Measurements from ENCODE around the gene CRYGC. TPM values are rescaled to one million over a fixed set of nuclear protein-coding genes. Genes with fewer than 3 reads are reported as not detected.

Gene CRYGC
- total and polyA plus RNA-seq, 2 of the 8 experiments (the other 6 are each of a cell fraction or from before 2014, with no cell fraction given) = not detected

DNA sequence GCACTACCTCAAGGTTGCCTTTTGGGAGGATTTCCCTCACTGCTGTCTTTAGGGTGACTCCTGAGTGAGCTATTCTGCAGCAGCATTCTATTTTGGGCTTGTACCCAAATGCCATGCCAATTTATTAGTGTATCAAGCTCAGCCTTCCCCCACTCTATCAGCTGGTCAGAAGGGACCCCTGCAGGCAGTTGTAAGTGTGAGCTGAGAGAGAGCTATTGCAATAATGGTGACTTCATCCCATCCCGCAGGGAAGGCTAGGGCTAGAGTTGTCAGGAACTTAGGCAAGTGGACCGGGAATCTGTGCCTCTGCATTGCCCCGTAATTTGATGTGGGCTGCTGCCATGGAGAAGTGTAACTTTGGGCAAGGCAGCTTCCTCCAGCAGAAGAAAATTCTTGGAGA lies 18.1 kb upstream of the CRYGC start:
- no peak overlapping the region for H2AK5ac ChIP-seq (ENCODE audit: low read depth, low read length)
- H3K9ac ChIP-seq (replicated peaks in 1 of 4; ENCODE audit: extremely low read depth in 1 of 4, low read depth in 3 of 4, low read length in 3 of 4) = no peak overlapping the region
- no peak overlapping the region for H3K4me2 ChIP-seq (ENCODE audit: insufficient read depth in 1 of 2, low read depth in 2 of 2, low read length in 2 of 2)
- no peak overlapping the region for H3K14ac ChIP-seq (ENCODE audit: insufficient read length)
- H3K23me2 ChIP-seq (ENCODE audit: low read depth, low read length) = no peaks in the 10 kb centered on the region
- no peak overlapping the region for H2BK120ac ChIP-seq (replicated peaks; ENCODE audit: low read depth, low read length)
- 98% methylated on average over 3 of the region's 3 CpGs; no CpG with 5 or more reads in 1 of the 2 experiments for WGBS, 2 experiments (ENCODE audit: extremely low coverage in 1 of 2, insufficient coverage in 1 of 2, insufficient read length in 1 of 2, insufficient replicate concordance in 2 of 2, low coverage in 1 of 2, low lambda C conversion rate in 2 of 2, missing lambda C conversion rate in 1 of 2)
- H3K27me3 ChIP-seq (replicated peaks in 1 of 4; ENCODE audit: control insufficient read depth in 3 of 4, extremely low read depth in 1 of 4, insufficient read depth in 3 of 4, low read length in 3 of 4) = no peaks in the 10 kb centered on the region; a peak in 1 of 7 replicates
- peak overlapping the region; percentile 2; the same call in 1 of the 2 replicates for H2AFZ ChIP-seq (ENCODE audit: low read length)
- no peak overlapping the region for H4K8ac ChIP-seq (ENCODE audit: extremely low read depth, insufficient read depth, low read length)
- H2BK20ac ChIP-seq (ENCODE audit: low read length) = peak overlapping the region; percentile 9; the same call in 1 of the 2 replicates
- no peak overlapping the region for H3K56ac ChIP-seq (replicated peaks; ENCODE audit: insufficient read length, low read depth, low read length)
- H3K4me1 ChIP-seq (replicated peaks in 1 of 4; ENCODE audit: control insufficient read depth in 3 of 4, insufficient read depth in 4 of 4, low read length in 3 of 4) = 0 out of 7 replicates have a peak, but pooled peaks cover 0 to 3% (median 0%) of the 10 kb centered on the region in 4 experiments
- H3K79me2 ChIP-seq (ENCODE audit: control insufficient read depth in 1 of 2, insufficient read depth in 2 of 2, low read length in 2 of 2) = no peaks in the 10 kb centered on the region
- H3K23ac ChIP-seq (ENCODE audit: insufficient read length) = no peak overlapping the region
- H3K27ac ChIP-seq (ENCODE audit: low read depth, low read length) = no peak overlapping the region
- no peak overlapping the region for H3K4ac ChIP-seq (replicated peaks; ENCODE audit: insufficient read length, low read depth, low read length)
- no peak for DNase-seq (ENCODE audit: low read depth in 1 of 2, low spot score in 2 of 2)
- H3K36me3 ChIP-seq (ENCODE audit: control insufficient read depth in 2 of 4, insufficient read depth in 4 of 4, low read length in 3 of 4) = no peaks in the 10 kb centered on the region
- no peak for FAIRE-seq
- CTCF ChIA-PET (ENCODE audit: partially characterized antibody) = interaction anchor here (0.6 to 6.5 kb wide), 22 partner anchors 11 to 1169 kb away, joined by 3 to 56 read pairs (median 3); no protein-coding TSS in a partner anchor
- POLR2A ChIA-PET (ENCODE audit: partially characterized antibody) = no interaction called here
- no peaks in the 10 kb centered on the region for H3K79me1 ChIP-seq (ENCODE audit: low read depth, low read length)
- H4K5ac ChIP-seq (ENCODE audit: insufficient read length, low read depth, low read length) = no peak overlapping the region
- no peak overlapping the region; the same call in 1 of the 2 replicates for H2BK12ac ChIP-seq (ENCODE audit: low read depth, low read length)
- H3K18ac ChIP-seq (ENCODE audit: extremely low read depth, low read length) = no peak overlapping the region
- peak overlapping the region; percentile 66; the same call in 1 of the 2 replicates for H2BK15ac ChIP-seq (ENCODE audit: low read length)
- H2BK5ac ChIP-seq (ENCODE audit: low read depth, low read length) = no peak overlapping the region
- no peak overlapping the region for H3K4me3 ChIP-seq (ENCODE audit: extremely low read depth in 1 of 4, insufficient read depth in 2 of 4, low read depth in 3 of 4, low read length in 4 of 4)
- H4K91ac ChIP-seq (replicated peaks; ENCODE audit: insufficient read length, low read length) = no peak overlapping the region
- no peaks in the 10 kb centered on the region for H4K20me1 ChIP-seq (replicated peaks in 1 of 2; ENCODE audit: control insufficient read depth in 1 of 2, insufficient read depth in 2 of 2, low read length in 2 of 2)
- 0 out of 4 replicates have a peak, but pooled peaks cover 2 to 5% of the 10 kb centered on the region in 2 experiments for H3K9me3 ChIP-seq (ENCODE audit: insufficient read depth in 2 of 2, low read depth in 1 of 2, low read length in 1 of 2)
- TF ChIP-seq SP4 (IDR thresholded peaks at IDR 0.05; ENCODE audit: low read length) (no peak), SP2 (IDR thresholded peaks at IDR 0.05; ENCODE audit: low read length) (no peak), SUZ12 (IDR thresholded peaks at IDR 0.05; ENCODE audit: low read length) (no peak), TBP (IDR thresholded peaks at IDR 0.05; ENCODE audit: low read depth, low read length) (no peak), JUND (IDR thresholded peaks at IDR 0.05; ENCODE audit: low read length) (no peak), CREB1 (IDR thresholded peaks at IDR 0.05) (no peak), MAFK (IDR thresholded peaks at IDR 0.05; ENCODE audit: low read depth, low read length) (no peak), SIX5 (IDR thresholded peaks at IDR 0.05; ENCODE audit: low read depth, low read length) (no peak), NANOG (IDR thresholded peaks at IDR 0.05; ENCODE audit: insufficient read depth, low read depth, low read length, poor library complexity, severe bottlenecking) (no peak), SIRT6 (IDR thresholded peaks at IDR 0.05; ENCODE audit: low read length) (no peak), KDM1A (IDR thresholded peaks at IDR 0.05; ENCODE audit: borderline replicate concordance, low read length) (no peak)
- TF ChIP-seq, protein P1, sequence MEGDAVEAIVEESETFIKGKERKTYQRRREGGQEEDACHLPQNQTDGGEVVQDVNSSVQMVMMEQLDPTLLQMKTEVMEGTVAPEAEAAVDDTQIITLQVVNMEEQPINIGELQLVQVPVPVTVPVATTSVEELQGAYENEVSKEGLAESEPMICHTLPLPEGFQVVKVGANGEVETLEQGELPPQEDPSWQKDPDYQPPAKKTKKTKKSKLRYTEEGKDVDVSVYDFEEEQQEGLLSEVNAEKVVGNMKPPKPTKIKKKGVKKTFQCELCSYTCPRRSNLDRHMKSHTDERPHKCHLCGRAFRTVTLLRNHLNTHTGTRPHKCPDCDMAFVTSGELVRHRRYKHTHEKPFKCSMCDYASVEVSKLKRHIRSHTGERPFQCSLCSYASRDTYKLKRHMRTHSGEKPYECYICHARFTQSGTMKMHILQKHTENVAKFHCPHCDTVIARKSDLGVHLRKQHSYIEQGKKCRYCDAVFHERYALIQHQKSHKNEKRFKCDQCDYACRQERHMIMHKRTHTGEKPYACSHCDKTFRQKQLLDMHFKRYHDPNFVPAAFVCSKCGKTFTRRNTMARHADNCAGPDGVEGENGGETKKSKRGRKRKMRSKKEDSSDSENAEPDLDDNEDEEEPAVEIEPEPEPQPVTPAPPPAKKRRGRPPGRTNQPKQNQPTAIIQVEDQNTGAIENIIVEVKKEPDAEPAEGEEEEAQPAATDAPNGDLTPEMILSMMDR (IDR thresholded peaks at IDR 0.05; ENCODE audit: control extremely low read depth in 1 of 3, insufficient read depth in 1 of 3, low read depth in 1 of 3, low read length in 3 of 3) = peak in 1 of 3 experiments; percentile 20; a peak in 1 of 4 replicates

Data from H1 (cell line).